H1 (cell line): ENCODE results near the gene CACNG4. TPM values are rescaled to one million over a fixed set of nuclear protein-coding genes. Genes with fewer than 3 reads are reported as not detected.

ENCODE experiments used
- CTCF ChIA-PET: fragments of 300-600 bp; sonication (Branson Sonifier 250); formaldehyde crosslinking; loops from one replicate; lab custom pipeline; 2021; ENCODE audit not compliant: partially characterized antibody; lab: Charles Lee
- POLR2A ChIA-PET: fragments of 300-600 bp; sonication (Branson Sonifier 250); formaldehyde crosslinking; loops from one replicate; lab custom pipeline; 2021; ENCODE audit warnings: inconsistent platforms; ENCODE audit not compliant: partially characterized antibody; lab: Charles Lee
- DNase-seq, 2 experiments: peaks; one replicate each; pipeline versions ENCODE4 v3.0.0 to v3.0.0-alpha.2; 2010 to 2022; ENCODE audit warnings: low spot score in 2 of 2, low read depth in 1 of 2, mixed read lengths in 1 of 2
- FAIRE-seq: peaks from 2 replicates; lab custom pipeline; 2011; peaks lifted over from hg19 to GRCh38; lab: Jason Lieb, UNC
- H2AFZ ChIP-seq: 2 replicates; pipeline ENCODE4 v1.8.1; 2012; ENCODE audit warnings: low read length, inconsistent platforms
- H2AK5ac ChIP-seq: 2 replicates; pipeline ENCODE4 v1.6.1; 2013; ENCODE audit warnings: low read depth, low read length
- H2BK120ac ChIP-seq: replicated peaks from 2 replicates; pipeline ENCODE3; 2013; ENCODE audit warnings: low read depth, low read length, inconsistent platforms
- H2BK12ac ChIP-seq: 2 replicates; pipeline ENCODE4 v1.6.1; 2013; ENCODE audit warnings: low read depth, low read length
- H2BK15ac ChIP-seq: 2 replicates; pipeline ENCODE4 v1.6.1; 2013; ENCODE audit warnings: low read length
- H2BK20ac ChIP-seq: 2 replicates; pipeline ENCODE4 v1.6.1; 2013; ENCODE audit warnings: low read length
- H2BK5ac ChIP-seq: 2 replicates; pipeline ENCODE4 v1.6.1; 2013; ENCODE audit warnings: low read depth, low read length
- H3K14ac ChIP-seq: 2 replicates; pipeline ENCODE4 v1.6.1; 2013; ENCODE audit warnings: inconsistent platforms; ENCODE audit not compliant: insufficient read length
- H3K18ac ChIP-seq: 2 replicates; pipeline ENCODE4 v1.6.1; 2013; ENCODE audit warnings: low read length; ENCODE audit errors: extremely low read depth
- H3K23ac ChIP-seq: 2 replicates; pipeline ENCODE4 v1.6.1; 2013; ENCODE audit warnings: inconsistent platforms; ENCODE audit not compliant: insufficient read length
- H3K23me2 ChIP-seq: 2 replicates; pipeline ENCODE4 v1.6.1; 2013; ENCODE audit warnings: low read depth, low read length
- H3K27ac ChIP-seq: 2 replicates; pipeline ENCODE4 v1.6.1; 2011; ENCODE audit warnings: low read depth, low read length, inconsistent platforms
- H3K27me3 ChIP-seq, 4 experiments: replicated peaks in 1 of 4; 1 replicate in 1 of 4; 2 replicates in 3 of 4; pipeline versions ENCODE4 v1.6.1 to v1.8.1; 2011 to 2013; ENCODE audit warnings: low read length in 3 of 4, mild to moderate bottlenecking in 3 of 4, inconsistent platforms in 2 of 4, mixed read lengths in 2 of 4, moderate library complexity in 1 of 4; ENCODE audit not compliant: control insufficient read depth in 3 of 4, insufficient read depth in 3 of 4; ENCODE audit errors: extremely low read depth in 1 of 4
- H3K36me3 ChIP-seq, 4 experiments: 2 replicates each; pipeline versions ENCODE4 v1.6.1 to v1.8.1; 2011 to 2013; ENCODE audit warnings: mild to moderate bottlenecking in 4 of 4, low read length in 3 of 4, moderate library complexity in 2 of 4, control low read depth in 1 of 4, inconsistent platforms in 1 of 4; ENCODE audit not compliant: insufficient read depth in 4 of 4, control insufficient read depth in 2 of 4
- H3K4ac ChIP-seq: replicated peaks from 2 replicates; pipeline ENCODE3; 2013; ENCODE audit warnings: low read length, low read depth, mixed read lengths, inconsistent platforms; ENCODE audit not compliant: insufficient read length
- H3K4me1 ChIP-seq, 4 experiments: replicated peaks in 1 of 4; 1 replicate in 1 of 4; 2 replicates in 3 of 4; pipeline versions ENCODE4 v1.6.1 to v1.8.1; 2011 to 2013; ENCODE audit warnings: low read length in 3 of 4, inconsistent platforms in 2 of 4, mixed read lengths in 1 of 4; ENCODE audit not compliant: insufficient read depth in 4 of 4, control insufficient read depth in 3 of 4
- H3K4me2 ChIP-seq, 2 experiments: 2 replicates each; pipeline versions ENCODE4 v1.6.1 to v1.8.1; 2011 to 2013; ENCODE audit warnings: low read depth in 2 of 2, low read length in 2 of 2, control low read depth in 1 of 2, inconsistent platforms in 1 of 2, mild to moderate bottlenecking in 1 of 2; ENCODE audit not compliant: insufficient read depth in 1 of 2
- H3K4me3 ChIP-seq, 4 experiments: fragments of 200-600, 300-600 bp in 1 of 4; sonication (generic), shearing (Covaris generic), sonication (Bioruptor Twin) in 1 of 4; 2 replicates each; pipeline versions ENCODE4 v1.5.1 to v1.8.1; 2011 to 2016; ENCODE audit warnings: low read length in 4 of 4, low read depth in 3 of 4, control low read depth in 2 of 4, inconsistent platforms in 2 of 4, mild to moderate bottlenecking in 2 of 4, mixed read lengths in 1 of 4, moderate library complexity in 1 of 4; ENCODE audit not compliant: insufficient read depth in 2 of 4; ENCODE audit errors: extremely low read depth in 1 of 4
- H3K56ac ChIP-seq: replicated peaks from 2 replicates; pipeline ENCODE3; 2013; ENCODE audit warnings: low read depth, mild to moderate bottlenecking, mixed read lengths, low read length, inconsistent platforms; ENCODE audit not compliant: insufficient read length
- H3K79me1 ChIP-seq: 2 replicates; pipeline ENCODE4 v1.6.1; 2013; ENCODE audit warnings: low read depth, low read length, control low read depth
- H3K79me2 ChIP-seq, 2 experiments: 2 replicates each; pipeline versions ENCODE4 v1.6.1 to v1.8.1; 2012 to 2013; ENCODE audit warnings: low read length in 2 of 2, mild to moderate bottlenecking in 2 of 2, inconsistent platforms in 1 of 2; ENCODE audit not compliant: insufficient read depth in 2 of 2, control insufficient read depth in 1 of 2
- H3K9ac ChIP-seq, 4 experiments: replicated peaks in 1 of 4; 1 replicate in 1 of 4; 2 replicates in 3 of 4; pipeline versions ENCODE4 v1.6.1 to v1.8.1; 2011 to 2013; ENCODE audit warnings: low read depth in 3 of 4, low read length in 3 of 4, control low read depth in 2 of 4, mild to moderate bottlenecking in 2 of 4, moderate library complexity in 2 of 4, inconsistent platforms in 1 of 4; ENCODE audit errors: extremely low read depth in 1 of 4
- H3K9me3 ChIP-seq, 2 experiments: 2 replicates each; pipeline versions ENCODE4 v1.6.1 to v1.8.1; 2012 to 2013; ENCODE audit warnings: mild to moderate bottlenecking in 2 of 2, moderate library complexity in 2 of 2, control low read depth in 1 of 2, inconsistent platforms in 1 of 2, low read depth in 1 of 2, low read length in 1 of 2, mixed read lengths in 1 of 2; ENCODE audit not compliant: insufficient read depth in 2 of 2
- H4K20me1 ChIP-seq, 2 experiments: replicated peaks in 1 of 2; 2 replicates each; pipeline versions ENCODE3 to v1.8.1; 2011 to 2013; ENCODE audit warnings: inconsistent platforms in 2 of 2, low read length in 2 of 2, mild to moderate bottlenecking in 1 of 2; ENCODE audit not compliant: insufficient read depth in 2 of 2, control insufficient read depth in 1 of 2
- H4K5ac ChIP-seq: 2 replicates; pipeline ENCODE4 v1.6.1; 2013; ENCODE audit warnings: low read length, low read depth, mixed read lengths, inconsistent platforms; ENCODE audit not compliant: insufficient read length
- H4K8ac ChIP-seq: 2 replicates; pipeline ENCODE4 v1.8.0; 2013; ENCODE audit warnings: mild to moderate bottlenecking, moderate library complexity, low read length, inconsistent platforms; ENCODE audit not compliant: insufficient read depth; ENCODE audit errors: extremely low read depth
- H4K91ac ChIP-seq: replicated peaks from 2 replicates; pipeline ENCODE3; 2013; ENCODE audit warnings: low read length, mixed read lengths, inconsistent platforms; ENCODE audit not compliant: insufficient read length
- ASH2L ChIP-seq: fragments of 200-600, 300-600 bp; sonication (generic); IDR thresholded peaks from one replicate; pipeline ENCODE4 v1.7.1; 2017; ENCODE audit warnings: low read length
- BRCA1 ChIP-seq: IDR thresholded peaks from 2 replicates; pipeline ENCODE4 v1.6.1; 2012; ENCODE audit warnings: low read depth, low read length, improper control_type of control experiment
- JUN ChIP-seq: IDR thresholded peaks from 2 replicates; pipeline ENCODE4 v1.6.1; 2011; ENCODE audit warnings: low read depth, mild to moderate bottlenecking, improper control_type of control experiment, low read length
- POU5F1 ChIP-seq: IDR thresholded peaks from 2 replicates; pipeline ENCODE4 v1.6.1; 2011; ENCODE audit warnings: low read depth, mild to moderate bottlenecking, low read length, moderate library complexity
- RBBP5 ChIP-seq: IDR thresholded peaks from 2 replicates; pipeline ENCODE4 v1.7.1; 2012; ENCODE audit warnings: low read depth, mild to moderate bottlenecking, inconsistent platforms, low read length, moderate library complexity, borderline replicate concordance
- ZNF274 ChIP-seq: IDR thresholded peaks from 2 replicates; pipeline ENCODE4 v1.7.0; 2012; ENCODE audit warnings: low read length, borderline replicate concordance; ENCODE audit errors: extremely low read depth
- WGBS, 2 experiments: shearing (Covaris generic) in 1 of 2; methylation state at CpG; one replicate each; pipeline versions ENCODE4 v1.1.6 to v1.1.7; 2013 to 2015; ENCODE audit warnings: low lambda C conversion rate in 2 of 2, mixed read lengths in 2 of 2, inconsistent platforms in 1 of 2, low coverage in 1 of 2, missing lambda C conversion rate in 1 of 2; ENCODE audit not compliant: insufficient replicate concordance in 2 of 2, insufficient coverage in 1 of 2, insufficient read length in 1 of 2; ENCODE audit errors: extremely low coverage in 1 of 2, missing lambda C conversion rate in 1 of 2; 5-methylcytosine and 5-hydroxymethylcytosine counted together
- polyA plus RNA-seq, 7 experiments: library from polyadenylated mRNA; depleted of rRNA in 3 of 7; stranded (reverse) in 5 of 7; unstranded in 2 of 7; fragments of >200 nt in 5 of 7; fragments of 200-250 nt in 2 of 7; gene quantifications; 1 replicate in 5 of 7; 2 replicates in 1 of 7; 4 replicates in 1 of 7; pipeline versions ENCODE4 v1.2.1 to v1.2.3, GENCODE V29; 2011 to 2013; ENCODE audit warnings: missing spikeins in 2 of 7, mixed read lengths in 2 of 7
- total RNA-seq: library from RNA; stranded (reverse); fragmentation: NEBNext Ultra II Directional; extraction: Animal tissue kit (Norgen Biotek cat#: 25700); gene quantifications from 2 replicates; pipeline ENCODE4 v1.2.1, GENCODE V29; 2021

CACNG4 gene
- total and polyA plus RNA-seq, 2 of the 8 experiments (the other 6 are each of a cell fraction or from before 2014, with no cell fraction given): 3.6 to 5.6 TPM

- WGBS, 2 experiments: 90% methylated on average over 12 of the region's 12 CpGs; no CpG with 5 or more reads in 1 of the 2 experiments
- TF ChIP-seq RBBP5: no peak
- TF ChIP-seq JUN: no peak
- no peak for TF ChIP-seq POU5F1
- no peak for TF ChIP-seq BRCA1
- TF ChIP-seq ZNF274: no peak
- TF ChIP-seq ASH2L: no peak
These were observed 78.8 kb downstream of the CACNG4 start for GRCh38 chr17:67043283-67043682.

More at GRCh38 chr17:67043283-67043682, 78.8 kb downstream of the CACNG4 start:
- H3K9me3 ChIP-seq: peaks cover 4% of the 10 kb centered on the region in 2 experiments; a peak in 2 of 4 replicates
- FAIRE-seq (no peak), DNase-seq (no peak)
- POLR2A ChIA-PET: interaction anchor here (0.9 to 1.4 kb wide), 2 partner anchors 10 to 12 kb away, joined by 3 to 4 read pairs; no protein-coding TSS in a partner anchor
- H3K14ac ChIP-seq: no peak overlapping the region
- H2AK5ac ChIP-seq: no peak overlapping the region
- CTCF ChIA-PET: interaction anchor here (0.8 to 1.7 kb wide), 8 partner anchors 12 to 213 kb away, joined by 3 to 15 read pairs (median 3); no protein-coding TSS in a partner anchor
- no peaks in the 10 kb centered on the region for H3K27me3 ChIP-seq
- no peak overlapping the region for H2BK12ac ChIP-seq
- H3K4me1 ChIP-seq: 0 out of 7 replicates have a peak, but pooled peaks cover 0 to 3% (median under 1%) of the 10 kb centered on the region in 4 experiments
- H3K9ac ChIP-seq: no peak overlapping the region
- H4K20me1 ChIP-seq: no peaks in the 10 kb centered on the region
- H3K23ac ChIP-seq: no peak overlapping the region
- no peak overlapping the region for H2BK20ac ChIP-seq
- no peak overlapping the region for H2BK120ac ChIP-seq
- no peaks in the 10 kb centered on the region for H3K79me2 ChIP-seq
- H3K27ac ChIP-seq: no peak overlapping the region
- H3K36me3 ChIP-seq: no peaks in the 10 kb centered on the region; a peak in 1 of 8 replicates
- no peak overlapping the region for H2BK5ac ChIP-seq
- H4K8ac ChIP-seq: no peak overlapping the region
- H3K79me1 ChIP-seq: no peaks in the 10 kb centered on the region
- no peak overlapping the region for H3K56ac ChIP-seq
- no peak overlapping the region for H3K4me2 ChIP-seq
- H3K4me3 ChIP-seq: no peak overlapping the region
- H2BK15ac ChIP-seq: no peak overlapping the region
- H4K91ac ChIP-seq: no peak overlapping the region
- no peak overlapping the region for H4K5ac ChIP-seq
- H2AFZ ChIP-seq: no peak overlapping the region
- no peaks in the 10 kb centered on the region for H3K23me2 ChIP-seq
- H3K18ac ChIP-seq: no peak overlapping the region
- H3K4ac ChIP-seq: no peak overlapping the region
